Fibroblast of villous mesenchyme (primary cell): ENCODE data around the gene CPSF4L. TPM values are rescaled to one million over a fixed set of nuclear protein-coding genes. Genes with fewer than 3 reads are reported as not detected.

Experiments used
- DNase-seq: peaks from one replicate; pipeline ENCODE4 v3.0.0-alpha.2; 2010; ENCODE audit warnings: low read depth
- H3K4me3 ChIP-seq: 2 replicates; pipeline ENCODE4 v1.5.1; 2011; ENCODE audit warnings: low read depth, mild to moderate bottlenecking, low read length
- total RNA-seq: library from RNA; depleted of rRNA; stranded (reverse); fragments of >200 nt; gene quantifications from 2 replicates; pipeline ENCODE4 v1.2.3, GENCODE V29; 2012
- TF ChIP-seq, protein P1 (sequence below): IDR thresholded peaks from 2 replicates; pipeline ENCODE4 v1.5.1; 2012; ENCODE audit warnings: low read depth, mild to moderate bottlenecking, low read length; ENCODE audit not compliant: insufficient read depth

The CPSF4L gene
- total RNA-seq, 1 donor = not detected

DNA sequence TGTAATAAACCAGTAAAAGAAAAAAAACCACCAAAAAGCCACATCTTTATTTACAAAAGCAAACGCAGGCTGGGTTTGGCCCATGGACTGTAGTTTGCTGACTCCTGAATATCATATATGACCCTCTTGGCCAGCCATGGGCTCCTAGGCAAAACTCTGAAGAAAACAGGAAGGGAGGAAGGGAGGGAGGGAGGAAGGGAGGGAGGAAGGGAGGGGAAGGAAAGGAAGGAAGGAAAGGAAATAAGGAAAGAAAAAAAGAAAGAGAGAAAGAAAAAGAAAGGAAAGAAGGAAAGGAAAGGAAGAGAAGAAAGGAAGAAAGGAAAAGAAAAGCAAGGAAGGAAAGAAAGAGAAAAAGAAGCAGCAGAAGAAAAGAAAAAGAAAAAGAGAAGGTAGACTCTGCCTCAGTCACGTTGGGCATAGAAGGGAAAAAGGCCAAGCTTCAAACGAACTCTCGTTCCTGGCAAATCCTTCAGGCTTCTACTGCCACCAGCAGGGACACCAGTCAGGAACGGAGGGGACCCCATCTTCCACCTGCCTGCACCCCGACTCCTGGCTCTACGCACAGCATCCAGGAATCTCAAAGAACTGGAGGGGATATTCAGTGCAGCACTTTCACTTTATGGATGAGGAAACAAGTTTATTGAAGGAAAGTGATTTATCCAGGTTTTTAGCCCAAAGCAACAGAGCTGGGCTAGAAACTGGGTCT is 28.0 kb upstream of the CPSF4L start:
- H3K4me3 ChIP-seq = no peak overlapping the region
- DNase-seq = peak; percentile 37
- TF ChIP-seq, protein P1, sequence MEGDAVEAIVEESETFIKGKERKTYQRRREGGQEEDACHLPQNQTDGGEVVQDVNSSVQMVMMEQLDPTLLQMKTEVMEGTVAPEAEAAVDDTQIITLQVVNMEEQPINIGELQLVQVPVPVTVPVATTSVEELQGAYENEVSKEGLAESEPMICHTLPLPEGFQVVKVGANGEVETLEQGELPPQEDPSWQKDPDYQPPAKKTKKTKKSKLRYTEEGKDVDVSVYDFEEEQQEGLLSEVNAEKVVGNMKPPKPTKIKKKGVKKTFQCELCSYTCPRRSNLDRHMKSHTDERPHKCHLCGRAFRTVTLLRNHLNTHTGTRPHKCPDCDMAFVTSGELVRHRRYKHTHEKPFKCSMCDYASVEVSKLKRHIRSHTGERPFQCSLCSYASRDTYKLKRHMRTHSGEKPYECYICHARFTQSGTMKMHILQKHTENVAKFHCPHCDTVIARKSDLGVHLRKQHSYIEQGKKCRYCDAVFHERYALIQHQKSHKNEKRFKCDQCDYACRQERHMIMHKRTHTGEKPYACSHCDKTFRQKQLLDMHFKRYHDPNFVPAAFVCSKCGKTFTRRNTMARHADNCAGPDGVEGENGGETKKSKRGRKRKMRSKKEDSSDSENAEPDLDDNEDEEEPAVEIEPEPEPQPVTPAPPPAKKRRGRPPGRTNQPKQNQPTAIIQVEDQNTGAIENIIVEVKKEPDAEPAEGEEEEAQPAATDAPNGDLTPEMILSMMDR = no peak

DNA sequence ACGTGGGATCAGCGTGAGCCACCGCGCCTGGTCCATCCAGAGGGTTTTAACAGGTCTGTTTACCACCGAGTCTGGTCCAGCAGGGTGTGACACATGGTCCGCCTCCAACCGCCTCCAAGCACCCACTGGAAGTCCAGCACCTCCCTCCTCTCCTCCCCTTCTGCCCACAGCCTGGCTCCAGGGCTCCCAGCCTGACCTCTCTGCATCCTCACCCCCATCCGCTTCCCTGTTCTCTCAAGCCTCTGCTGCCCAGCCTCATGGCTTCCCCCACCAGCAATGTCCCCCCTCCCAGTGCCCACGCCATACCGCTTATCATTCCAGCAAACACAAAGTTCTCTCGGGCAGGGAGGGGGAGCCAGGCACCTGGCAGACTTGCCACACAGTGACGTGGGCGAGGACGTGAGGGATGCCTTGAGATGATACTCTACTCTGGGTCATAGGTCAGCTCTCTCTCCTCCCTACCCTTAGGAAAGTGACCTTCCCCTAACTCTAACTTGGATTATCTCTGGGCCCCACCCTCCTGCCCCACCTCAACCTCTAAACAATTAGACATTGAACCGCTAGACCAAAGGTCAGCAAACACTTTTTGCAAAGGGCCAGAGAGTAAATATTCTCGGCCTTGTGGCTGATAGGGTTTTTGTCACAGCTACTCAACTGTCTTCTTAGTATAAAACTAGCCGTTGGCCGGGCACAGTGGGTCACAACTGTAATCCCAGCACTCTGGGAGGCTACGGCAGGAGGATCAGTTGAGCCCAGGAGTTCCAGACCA is 27.0 kb upstream of the CPSF4L start:
- no peak overlapping the region for H3K4me3 ChIP-seq
- DNase-seq = no peak
- TF ChIP-seq, protein P1 = no peak

DNA sequence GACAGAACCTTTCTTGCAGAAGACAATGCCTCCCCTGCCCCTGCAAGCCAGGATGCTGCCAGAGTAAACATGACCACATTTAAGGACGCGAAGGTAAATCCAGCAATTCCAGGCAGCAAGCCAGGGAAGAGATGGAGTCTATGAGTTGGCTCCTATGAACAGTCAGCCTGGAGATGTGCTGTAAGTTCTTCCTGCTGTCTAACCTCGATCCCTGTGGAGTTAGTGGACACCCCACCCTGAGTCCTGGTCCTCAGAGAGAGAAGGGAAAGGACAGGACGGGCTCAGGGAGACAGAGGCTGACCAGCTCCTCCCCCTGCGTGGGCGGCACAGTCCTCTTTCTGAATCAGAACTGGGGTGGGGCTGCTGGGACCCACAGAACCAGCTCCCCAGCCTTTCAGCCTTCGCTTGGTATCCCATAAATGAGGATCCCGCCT is 25.2 kb upstream of the CPSF4L start:
- TF ChIP-seq, protein P1 = no peak
- DNase-seq = peak; percentile 33
- H3K4me3 ChIP-seq = no peak overlapping the region

DNA sequence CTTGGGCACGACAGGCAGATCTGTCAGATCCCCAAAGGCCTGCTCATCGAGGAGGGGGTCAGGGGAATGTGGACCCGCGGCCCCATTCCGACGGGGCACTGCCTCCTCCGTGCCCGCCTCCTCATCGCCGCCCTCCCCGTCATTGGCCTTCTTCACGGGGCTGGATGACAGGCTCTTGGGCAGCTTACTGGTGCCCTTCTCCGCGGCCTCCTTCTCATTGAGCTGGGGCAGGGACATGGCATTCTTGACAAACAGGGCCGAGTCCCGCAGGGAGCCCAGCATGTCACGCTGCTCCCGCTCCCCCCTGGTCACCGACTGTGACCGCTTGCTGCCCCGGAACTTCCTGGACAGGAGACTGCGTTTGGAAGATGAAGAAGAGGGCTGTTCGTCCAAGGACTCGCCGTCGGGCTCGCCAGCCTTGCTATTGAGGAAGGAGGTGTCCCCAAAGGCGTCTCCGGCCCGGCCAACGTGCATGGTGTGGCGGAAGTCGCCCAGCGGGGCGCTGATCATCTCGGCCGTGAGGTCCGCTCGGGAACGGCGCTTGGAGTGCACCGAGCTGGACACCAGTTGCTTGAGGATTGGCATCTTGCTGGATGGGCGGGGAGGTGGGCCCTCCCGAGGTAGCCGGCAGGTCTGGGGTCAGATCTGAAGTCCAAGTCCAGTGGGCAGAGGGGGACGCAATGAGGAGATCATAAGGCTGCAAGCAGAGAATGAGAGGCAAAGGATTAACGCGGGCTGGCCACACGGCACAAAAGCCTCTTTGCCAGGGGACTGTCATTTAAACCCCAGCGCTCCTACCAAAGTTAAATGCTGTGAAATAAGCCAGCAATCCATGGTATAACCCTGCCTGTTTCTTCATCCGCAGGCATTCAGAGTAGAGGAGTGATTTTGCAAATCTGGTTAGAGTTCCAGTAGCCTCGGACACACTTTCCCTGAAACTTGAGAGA is 24.5 kb upstream of the CPSF4L start:
- H3K4me3 ChIP-seq = no peak overlapping the region
- DNase-seq = no peak
- TF ChIP-seq, protein P1 = no peak

DNA sequence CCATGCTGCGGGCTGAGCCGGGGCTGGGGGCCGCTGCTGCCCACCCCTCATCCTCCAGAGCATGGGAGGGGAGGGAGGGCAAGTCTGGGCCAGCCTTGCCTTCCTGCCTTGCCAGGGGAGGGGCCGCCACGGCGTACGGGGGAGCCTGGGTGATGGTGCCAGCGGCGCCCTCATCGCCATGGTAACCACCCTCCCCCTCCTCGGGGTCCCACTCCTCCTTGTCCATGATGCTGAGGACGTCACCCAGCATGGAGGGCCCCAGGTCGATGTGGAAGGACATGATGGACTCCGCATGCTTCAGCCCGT is 23.9 kb upstream of the CPSF4L start:
- no peak overlapping the region for H3K4me3 ChIP-seq
- TF ChIP-seq, protein P1 = no peak
- no peak for DNase-seq

DNA sequence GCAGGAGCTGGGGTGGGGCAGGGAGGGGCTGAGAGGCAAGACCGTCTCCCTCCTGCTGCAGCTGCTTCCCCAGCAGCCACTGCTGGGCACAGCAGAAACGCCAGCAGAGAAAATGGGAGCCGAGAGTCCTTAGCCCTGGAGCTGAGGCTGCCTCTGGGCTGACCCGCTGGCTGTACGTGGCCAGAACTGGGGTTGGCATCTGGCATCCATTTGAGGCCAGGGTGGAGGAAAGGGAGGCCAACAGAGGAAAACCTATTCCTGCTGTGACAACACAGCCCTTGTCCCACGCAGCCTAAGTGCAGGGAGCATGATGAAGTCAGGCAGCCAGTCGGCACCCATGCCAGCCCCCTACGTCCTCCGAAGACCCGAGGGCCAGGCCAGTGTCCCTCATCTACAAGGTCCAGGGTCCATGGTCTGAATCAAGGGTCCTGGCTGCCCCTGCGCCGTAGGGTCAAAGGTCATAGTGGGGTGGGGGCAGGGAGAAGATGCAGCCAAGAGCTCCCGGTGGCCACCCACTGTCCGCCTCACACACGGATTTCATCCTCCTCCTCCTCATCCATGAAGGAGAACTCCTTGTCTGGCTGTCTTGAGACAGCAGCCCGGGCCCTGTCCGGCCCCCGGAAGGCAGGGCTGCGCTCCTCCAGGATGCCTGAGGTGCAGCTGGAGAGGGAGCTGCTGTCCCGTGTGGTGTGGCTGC is 23.4 kb upstream of the CPSF4L start:
- no peak overlapping the region for H3K4me3 ChIP-seq
- TF ChIP-seq, protein P1 = no peak
- no peak for DNase-seq
